Measurements from ENCODE around the gene SLC27A3. TPM values are rescaled to one million over a fixed set of nuclear protein-coding genes. Genes with fewer than 3 reads are reported as not detected.

SLC27A3 gene
- total and polyA plus RNA-seq, 4 donors, result 12.1 to 37.3 (median 28.7) TPM

Small RNA genes within 50 kb of the gene (small RNA-seq; reads per million reads assigned to genes)
- gene RF00019 (ENCODE audit: low replicate concordance), result not detected

Other genes with a start within 250 kb of the SLC27A3 start
- gene S100A6, start 239.4 kb upstream of the SLC27A3 start, total RNA-seq, result 100 to 1,000 TPM in 1 of 2 donors, 10 to 100 TPM in 1; 75.3 to 276 TPM
- 100 to 1,000 TPM; 106 to 149 TPM for gene S100A6, start 239.4 kb upstream of the SLC27A3 start, polyA plus RNA-seq (ENCODE audit: insufficient read length in 2 of 2)
- not detected for gene S100A5, start 234.5 kb upstream of the SLC27A3 start, total RNA-seq
- gene S100A5, start 234.5 kb upstream of the SLC27A3 start, polyA plus RNA-seq (ENCODE audit: insufficient read length in 2 of 2), result not detected
- 10 to 100 TPM; 21.1 to 38.2 TPM for gene S100A4, start 229.6 kb upstream of the SLC27A3 start, total RNA-seq
- 10 to 100 TPM in 1 of 2 donors, 1 to 10 TPM in 1; 6.0 to 17.9 TPM for gene S100A4, start 229.6 kb upstream of the SLC27A3 start, polyA plus RNA-seq (ENCODE audit: insufficient read length in 2 of 2)
- not detected for gene S100A3, start 226.1 kb upstream of the SLC27A3 start, total RNA-seq
- gene S100A3, start 226.1 kb upstream of the SLC27A3 start, polyA plus RNA-seq (ENCODE audit: insufficient read length in 2 of 2), result under 1 TPM in 1 of 2 donors, not detected in 1; 0.29 TPM
- gene S100A2, start 209.6 kb upstream of the SLC27A3 start, total RNA-seq, result 1 to 10 TPM in 1 of 2 donors, not detected in 1; 1.2 TPM
- under 1 TPM; 0.40 to 0.81 TPM for gene S100A2, start 209.6 kb upstream of the SLC27A3 start, polyA plus RNA-seq (ENCODE audit: insufficient read length in 2 of 2)
- gene S100A16, start 162.3 kb upstream of the SLC27A3 start, total RNA-seq, result 100 to 1,000 TPM in 1 of 2 donors, 10 to 100 TPM in 1; 46.0 to 101 TPM
- gene S100A16, start 162.3 kb upstream of the SLC27A3 start, polyA plus RNA-seq (ENCODE audit: insufficient read length in 2 of 2), result 100 to 1,000 TPM; 120 to 135 TPM
- gene S100A14, start 159.1 kb upstream of the SLC27A3 start, total RNA-seq, result under 1 TPM in 1 of 2 donors, not detected in 1; 0.61 TPM
- gene S100A14, start 159.1 kb upstream of the SLC27A3 start, polyA plus RNA-seq (ENCODE audit: insufficient read length in 2 of 2), result under 1 TPM in 1 of 2 donors, not detected in 1; 0.39 TPM
- 100 to 1,000 TPM in 1 of 2 donors, 10 to 100 TPM in 1; 30.5 to 141 TPM for gene S100A13, start 147.9 kb upstream of the SLC27A3 start, total RNA-seq
- 10 to 100 TPM; 42.0 to 58.3 TPM for gene S100A13, start 147.9 kb upstream of the SLC27A3 start, polyA plus RNA-seq (ENCODE audit: insufficient read length in 2 of 2)
- gene S100A1, start 147.0 kb upstream of the SLC27A3 start, total RNA-seq, result 10 to 100 TPM in 1 of 2 donors, 1 to 10 TPM in 1; 3.7 to 10.2 TPM
- 10 to 100 TPM; 18.5 to 19.0 TPM for gene S100A1, start 147.0 kb upstream of the SLC27A3 start, polyA plus RNA-seq (ENCODE audit: insufficient read length in 2 of 2)
- gene CHTOP, start 141.3 kb upstream of the SLC27A3 start, total RNA-seq, result 10 to 100 TPM; 56.9 to 58.0 TPM
- 100 to 1,000 TPM; 115 to 127 TPM for gene CHTOP, start 141.3 kb upstream of the SLC27A3 start, polyA plus RNA-seq (ENCODE audit: insufficient read length in 2 of 2)
- gene SNAPIN, start 116.7 kb upstream of the SLC27A3 start, total RNA-seq, result 10 to 100 TPM; 58.0 to 70.5 TPM
- gene SNAPIN, start 116.7 kb upstream of the SLC27A3 start, polyA plus RNA-seq (ENCODE audit: insufficient read length in 2 of 2), result 10 to 100 TPM; 65.4 to 70.2 TPM
- 100 to 1,000 TPM; 155 to 243 TPM for gene ILF2, start 104.4 kb upstream of the SLC27A3 start, total RNA-seq
- 100 to 1,000 TPM; 209 to 214 TPM for gene ILF2, start 104.4 kb upstream of the SLC27A3 start, polyA plus RNA-seq (ENCODE audit: insufficient read length in 2 of 2)
- gene NPR1, start 96.7 kb upstream of the SLC27A3 start, total RNA-seq, result 1 to 10 TPM; 1.7 to 6.3 TPM
- 1 to 10 TPM; 1.6 to 3.2 TPM for gene NPR1, start 96.7 kb upstream of the SLC27A3 start, polyA plus RNA-seq (ENCODE audit: insufficient read length in 2 of 2)
- gene INTS3, start 47.4 kb upstream of the SLC27A3 start, total RNA-seq, result 10 to 100 TPM; 40.5 to 57.8 TPM
- gene INTS3, start 47.4 kb upstream of the SLC27A3 start, polyA plus RNA-seq (ENCODE audit: insufficient read length in 2 of 2), result 100 to 1,000 TPM in 1 of 2 donors, 10 to 100 TPM in 1; 81.5 to 107 TPM
- 10 to 100 TPM; 16.3 to 18.7 TPM for gene GATAD2B, start 147.6 kb downstream of the SLC27A3 start, total RNA-seq
- 10 to 100 TPM; 34.6 to 35.3 TPM for gene GATAD2B, start 147.6 kb downstream of the SLC27A3 start, polyA plus RNA-seq (ENCODE audit: insufficient read length in 2 of 2)
- 10 to 100 TPM; 18.9 to 19.5 TPM for gene DENND4B, start 171.3 kb downstream of the SLC27A3 start, total RNA-seq
- 10 to 100 TPM; 58.7 to 74.4 TPM for gene DENND4B, start 171.3 kb downstream of the SLC27A3 start, polyA plus RNA-seq (ENCODE audit: insufficient read length in 2 of 2)
- 10 to 100 TPM in 1 of 2 donors, 1 to 10 TPM in 1; 5.8 to 12.7 TPM for gene CRTC2, start 183.2 kb downstream of the SLC27A3 start, total RNA-seq
- gene CRTC2, start 183.2 kb downstream of the SLC27A3 start, polyA plus RNA-seq (ENCODE audit: insufficient read length in 2 of 2), result 10 to 100 TPM; 35.2 to 53.1 TPM
- 10 to 100 TPM; 30.5 to 66.0 TPM for gene SLC39A1, start 188.1 kb downstream of the SLC27A3 start, total RNA-seq
- 10 to 100 TPM; 32.3 to 47.7 TPM for gene SLC39A1, start 188.1 kb downstream of the SLC27A3 start, polyA plus RNA-seq (ENCODE audit: insufficient read length in 2 of 2)
- gene CREB3L4, start 192.5 kb downstream of the SLC27A3 start, total RNA-seq, result 10 to 100 TPM in 1 of 2 donors, 1 to 10 TPM in 1; 4.3 to 16.5 TPM
- 10 to 100 TPM in 1 of 2 donors, 1 to 10 TPM in 1; 6.5 to 14.0 TPM for gene CREB3L4, start 192.5 kb downstream of the SLC27A3 start, polyA plus RNA-seq (ENCODE audit: insufficient read length in 2 of 2)
- gene JTB, start 202.3 kb downstream of the SLC27A3 start, total RNA-seq, result 100 to 1,000 TPM in 1 of 2 donors, 10 to 100 TPM in 1; 79.4 to 140 TPM
- 100 to 1,000 TPM; 114 to 121 TPM for gene JTB, start 202.3 kb downstream of the SLC27A3 start, polyA plus RNA-seq (ENCODE audit: insufficient read length in 2 of 2)
- gene RAB13, start 210.9 kb downstream of the SLC27A3 start, total RNA-seq, result 10 to 100 TPM; 17.6 to 43.3 TPM
- gene RAB13, start 210.9 kb downstream of the SLC27A3 start, polyA plus RNA-seq (ENCODE audit: insufficient read length in 2 of 2), result 10 to 100 TPM; 53.7 to 57.1 TPM
- gene RPS27, start 215.4 kb downstream of the SLC27A3 start, total RNA-seq, result 1,000 to 10,000 TPM; 1,054 to 4,447 TPM
- gene RPS27, start 215.4 kb downstream of the SLC27A3 start, polyA plus RNA-seq (ENCODE audit: insufficient read length in 2 of 2), result 1,000 to 10,000 TPM; 1,570 to 1,672 TPM